IMR-90 (cell line): ENCODE measurements around the gene ZC3H4. TPM values are rescaled to one million over a fixed set of nuclear protein-coding genes. Genes with fewer than 3 reads are reported as not detected.

ENCODE experiments used
- ATAC-seq: fragments of 200-7000 bp; cut with Tn5 transposase; 2 replicates; pipeline ENCODE4 v1.9.1; 2020; ENCODE audit warnings: low read depth, mild to moderate bottlenecking, moderate library complexity
- BruUV-seq: library from RNA; stranded (reverse); fragments of 400-500 nt; replicated peaks from 2 replicates; lab custom pipeline; 2021; lab: Mats Ljungman, UMichigan
- CTCF ChIA-PET: fragments of 300-600 bp; formaldehyde crosslinking; extraction: SDS; loops from one replicate; lab custom pipeline; 2021; ENCODE audit warnings: antibody characterized with exemption; lab: Yijun Ruan, JAX
- POLR2A ChIA-PET: fragments of 300-600 bp; sonication (Branson Sonifier 250); formaldehyde crosslinking; loops from one replicate; lab custom pipeline; 2022; ENCODE audit warnings: antibody characterized with exemption; ENCODE audit not compliant: unreplicated experiment; lab: Charles Lee
- DNase-seq: peaks from one replicate; pipeline ENCODE4 v3.0.0; 2013
- H2AFZ ChIP-seq: replicated peaks from 2 replicates; pipeline ENCODE3; 2013; ENCODE audit warnings: low read length, mild to moderate bottlenecking; ENCODE audit not compliant: poor library complexity
- H2AK5ac ChIP-seq: 2 replicates; pipeline ENCODE4 v1.6.1; 2013; ENCODE audit warnings: low read depth, low read length, inconsistent platforms
- H2AK9ac ChIP-seq: replicated peaks from 2 replicates; pipeline ENCODE3; 2013; ENCODE audit warnings: mild to moderate bottlenecking, low read depth, low read length, moderate library complexity; ENCODE audit not compliant: poor library complexity
- H2BK120ac ChIP-seq: 2 replicates; pipeline ENCODE4 v1.6.1; 2013; ENCODE audit warnings: low read depth, low read length, inconsistent platforms
- H2BK15ac ChIP-seq: 3 replicates; pipeline ENCODE4 v1.6.1; 2013; ENCODE audit warnings: low read depth, low read length, inconsistent platforms
- H2BK20ac ChIP-seq: 2 replicates; pipeline ENCODE4 v1.6.1; 2013; ENCODE audit warnings: low read depth, mild to moderate bottlenecking, inconsistent platforms, low read length, moderate library complexity
- H2BK5ac ChIP-seq: 2 replicates; pipeline ENCODE4 v1.6.1; 2013; ENCODE audit warnings: mild to moderate bottlenecking, low read depth, low read length, inconsistent platforms; ENCODE audit not compliant: poor library complexity, severe bottlenecking
- H3K14ac ChIP-seq: replicated peaks from 2 replicates; pipeline ENCODE4 v1.6.1; 2013; ENCODE audit warnings: low read depth, low read length, inconsistent platforms
- H3K18ac ChIP-seq: 2 replicates; pipeline ENCODE4 v1.6.1; 2013; ENCODE audit warnings: low read depth, low read length, control low read depth
- H3K23ac ChIP-seq: 2 replicates; pipeline ENCODE4 v1.6.1; 2013; ENCODE audit warnings: low read depth, low read length, inconsistent platforms
- H3K27ac ChIP-seq: 2 replicates; pipeline ENCODE4 v1.5.1; 2013; ENCODE audit warnings: mild to moderate bottlenecking, control low read depth, low read length; ENCODE audit not compliant: insufficient read depth
- H3K27me3 ChIP-seq: 2 replicates; pipeline ENCODE4 v1.6.1; 2013; ENCODE audit warnings: low read length; ENCODE audit not compliant: control insufficient read depth, insufficient read depth
- H3K36me3 ChIP-seq: 2 replicates; pipeline ENCODE4 v1.6.1; 2013; ENCODE audit warnings: low read length, mixed read lengths; ENCODE audit not compliant: control insufficient read depth, insufficient read depth
- H3K4ac ChIP-seq: 2 replicates; pipeline ENCODE4 v1.6.1; 2013; ENCODE audit warnings: low read depth, low read length, inconsistent platforms
- H3K4me1 ChIP-seq: 2 replicates; pipeline ENCODE4 v1.6.1; 2013; ENCODE audit warnings: low read length, mixed read lengths; ENCODE audit not compliant: control insufficient read depth, insufficient read depth
- H3K4me2 ChIP-seq: 2 replicates; pipeline ENCODE4 v1.6.1; 2013; ENCODE audit warnings: low read depth, mild to moderate bottlenecking, control low read depth, low read length, moderate library complexity
- H3K4me3 ChIP-seq: 2 replicates; pipeline ENCODE4 v1.5.1; 2013; ENCODE audit warnings: low read depth, mild to moderate bottlenecking, control low read depth, low read length, moderate library complexity; ENCODE audit not compliant: insufficient read depth
- H3K56ac ChIP-seq: 2 replicates; pipeline ENCODE4 v1.6.1; 2013; ENCODE audit warnings: low read length, inconsistent platforms; ENCODE audit not compliant: insufficient read depth; ENCODE audit errors: extremely low read depth
- H3K79me1 ChIP-seq, 2 experiments: 2 replicates each; pipeline ENCODE4 v1.6.1; 2013; ENCODE audit warnings: low read length in 2 of 2, inconsistent platforms in 1 of 2, low read depth in 1 of 2
- H3K9ac ChIP-seq: 2 replicates; pipeline ENCODE4 v1.6.1; 2013; ENCODE audit warnings: low read depth, low read length, control low read depth
- H3K9me1 ChIP-seq: 2 replicates; pipeline ENCODE4 v1.6.1; 2013; ENCODE audit warnings: low read length, inconsistent platforms; ENCODE audit not compliant: insufficient read depth
- H3K9me3 ChIP-seq: 2 replicates; pipeline ENCODE4 v1.6.1; 2013; ENCODE audit warnings: low read length; ENCODE audit not compliant: control insufficient read depth, insufficient read depth
- H4K20me1 ChIP-seq: 2 replicates; pipeline ENCODE4 v1.6.1; 2013; ENCODE audit warnings: low read length, inconsistent platforms; ENCODE audit not compliant: insufficient read depth
- H4K5ac ChIP-seq: 2 replicates; pipeline ENCODE4 v1.6.1; 2013; ENCODE audit warnings: mild to moderate bottlenecking, low read depth, low read length, control low read depth
- H4K8ac ChIP-seq, 2 experiments: 2 replicates each; pipeline ENCODE4 v1.6.1; 2013; ENCODE audit warnings: low read depth in 2 of 2, low read length in 2 of 2, control low read depth in 1 of 2, inconsistent platforms in 1 of 2
- H4K91ac ChIP-seq: 2 replicates; pipeline ENCODE4 v1.6.1; 2013; ENCODE audit warnings: low read depth, low read length, inconsistent platforms; ENCODE audit not compliant: insufficient read depth
- CHD1 ChIP-seq: IDR thresholded peaks from 2 replicates; pipeline ENCODE4 v1.6.1; 2012; ENCODE audit warnings: low read depth, low read length, improper control_type of control experiment
- CTCF ChIP-seq: conservative IDR thresholded peaks from 2 replicates; pipeline ENCODE4 v1.5.1; 2012; ENCODE audit warnings: mild to moderate bottlenecking, low read depth, low read length, improper control_type of control experiment
- ELK1 ChIP-seq: fragments of 150-350 bp; IDR thresholded peaks from 2 replicates; pipeline ENCODE4 v1.6.1; 2016; ENCODE audit warnings: low read depth, mild to moderate bottlenecking, low read length, moderate library complexity, borderline replicate concordance
- MAFK ChIP-seq: IDR thresholded peaks from 2 replicates; pipeline ENCODE4 v1.6.1; 2012; ENCODE audit warnings: low read depth, low read length, improper control_type of control experiment
- MAZ ChIP-seq: IDR thresholded peaks from 2 replicates; pipeline ENCODE4 v1.6.1; 2012; ENCODE audit warnings: low read depth, mild to moderate bottlenecking, low read length, improper control_type of control experiment, moderate library complexity, borderline replicate concordance
- MXI1 ChIP-seq: IDR thresholded peaks from 2 replicates; pipeline ENCODE4 v1.6.1; 2012; ENCODE audit warnings: low read depth, mild to moderate bottlenecking, low read length, moderate library complexity, borderline replicate concordance
- NFE2L2 ChIP-seq: fragments of 150-350 bp; IDR thresholded peaks from 2 replicates; pipeline ENCODE4 v1.6.1; 2016; ENCODE audit warnings: low read depth, mild to moderate bottlenecking, low read length
- RAD21 ChIP-seq: IDR thresholded peaks from 2 replicates; pipeline ENCODE4 v1.6.1; 2012; ENCODE audit warnings: low read length, improper control_type of control experiment
- RFX5 ChIP-seq: IDR thresholded peaks from 2 replicates; pipeline ENCODE4 v1.8.0; 2012; ENCODE audit warnings: low read depth, mild to moderate bottlenecking, low read length, moderate library complexity
- SMC3 ChIP-seq: fragments of 150-350 bp; IDR thresholded peaks from 2 replicates; pipeline ENCODE4 v1.6.1; 2016; ENCODE audit warnings: low read depth, mild to moderate bottlenecking, antibody characterized with exemption, low read length, moderate library complexity
- USF2 ChIP-seq: fragments of 150-350 bp; IDR thresholded peaks from 2 replicates; pipeline ENCODE4 v1.6.1; 2017; ENCODE audit warnings: mild to moderate bottlenecking, antibody characterized with exemption, low read length, low read depth
- WGBS, 2 experiments: methylation state at CpG; one replicate each; pipeline versions ENCODE4 v1.1.5 to v1.1.7; 2013; ENCODE audit warnings: missing lambda C conversion rate in 2 of 2; ENCODE audit not compliant: insufficient read length in 1 of 2; ENCODE audit errors: extremely low coverage in 2 of 2; 5-methylcytosine and 5-hydroxymethylcytosine counted together
- dilution Hi-C: fragments of 300-500 bp; cut with HindIII; formaldehyde crosslinking; loops from one replicate; pipeline ENCODE4 v1.14.3; 2018; ENCODE audit warnings: low sequenced_read_pairs; ENCODE audit not compliant: unreplicated experiment
- in situ Hi-C: fragments of 300-500 bp; cut with MboI; formaldehyde crosslinking; loops from 3 replicates; pipeline ENCODE4 v1.14.3; 2019; ENCODE audit warnings: low sequenced_read_pairs, inconsistent platforms, mixed read lengths
- intact Hi-C: fragments of 100-400 bp; cut with micrococcal nuclease; formaldehyde crosslinking; loops from 2 replicates; pipeline ENCODE4 v1.10.0; 2022
- polyA plus RNA-seq, 3 experiments: library from polyadenylated mRNA; depleted of rRNA; stranded (reverse); fragments of >200 nt; gene quantifications; 2 replicates each; pipeline ENCODE4 v1.2.3, GENCODE V29; 2012; ENCODE audit warnings: low replicate concordance in 1 of 3
- total RNA-seq: library from RNA; depleted of rRNA; stranded (reverse); fragments of >200 nt; gene quantifications from 2 replicates; pipeline ENCODE4 v1.2.3, GENCODE V29; 2012

ZC3H4 gene
- total and polyA plus RNA-seq, 2 of the 4 experiments (the other 2 are of a cell fraction), result 3.9 to 8.9 TPM

DNA sequence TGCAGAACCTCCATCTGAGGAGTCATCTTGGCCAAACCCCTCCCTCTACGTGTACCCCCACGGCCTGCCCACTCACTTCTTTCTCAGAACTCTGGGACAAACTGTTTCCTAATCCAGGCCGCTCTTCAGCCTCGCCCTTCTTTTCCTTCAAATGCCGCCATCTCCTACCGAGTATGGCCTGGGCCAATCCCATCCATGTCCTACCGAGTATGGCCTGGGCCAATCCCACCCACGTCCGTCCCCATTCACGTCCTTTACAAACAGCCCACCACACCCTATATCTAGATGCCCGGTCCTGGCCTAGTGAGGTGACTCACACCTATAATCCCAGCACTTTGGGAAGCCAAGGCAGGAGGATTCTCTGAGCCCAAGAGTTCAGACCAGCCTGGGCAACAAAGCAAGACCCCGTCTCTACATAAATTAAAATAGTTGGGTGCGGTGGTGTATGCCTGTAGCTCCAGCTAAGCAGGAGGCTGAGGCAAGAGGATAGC is 66.3 kb downstream of the ZC3H4 start:
- Histone ChIP-seq H3K9me3 (no peaks in the 10 kb centered on the region), H4K5ac (0 out of 2 replicates have a peak overlapping the region, but pooled peaks have one; percentile 6), H3K4me1 (no peaks in the 10 kb centered on the region), H3K4ac (peak overlapping the region; percentile 11; the same call in 1 of the 2 replicates), H2BK5ac (no peak overlapping the region), H4K91ac (no peak overlapping the region), H3K23ac (no peak overlapping the region; the same call in 1 of the 2 replicates), H3K79me1 (peaks cover 0 to 21% of the 10 kb centered on the region in 2 experiments; a peak in 3 of 4 replicates), H3K27ac (no peak overlapping the region), H2BK20ac (no peak overlapping the region), H3K18ac (no peak overlapping the region), H3K27me3 (no peaks in the 10 kb centered on the region), H3K9ac (no peak overlapping the region), H2AK9ac (peak overlapping the region; percentile 89), H2BK120ac (no peak overlapping the region), H3K14ac (0 out of 2 replicates have a peak overlapping the region, but pooled peaks have one; percentile 21), H4K20me1 (peaks cover 6% of the 10 kb centered on the region; the same call in 1 of the 2 replicates), H2AFZ (peak overlapping the region; percentile 98), H4K8ac (peak overlapping the region in 1 of 2 experiments; percentile 73; a peak in 3 of 4 replicates), H3K4me2 (peak overlapping the region; percentile 70), H2AK5ac (peak overlapping the region; percentile 26; the same call in 1 of the 2 replicates), H3K9me1 (no peaks in the 10 kb centered on the region), H2BK15ac (0 out of 3 replicates have a peak overlapping the region, but pooled peaks have one; percentile 10), H3K4me3 (0 out of 2 replicates have a peak overlapping the region, but pooled peaks have one; percentile 12), H3K56ac (no peak overlapping the region), H3K36me3 (no peaks in the 10 kb centered on the region)
- WGBS, 2 experiments, result 80% methylated on average over 9 of the region's 13 CpGs; no CpG with 5 or more reads in 1 of the 2 experiments
- intact Hi-C loops (no loop called here), in situ Hi-C loops (no loop called here), dilution Hi-C loops (no loop called here)
- ATAC-seq (no peak), DNase-seq (no peak)
- TF ChIP-seq MAFK, result no peak
- no peak for TF ChIP-seq RFX5
- TF ChIP-seq ELK1, result no peak
- no peak for TF ChIP-seq CTCF
- TF ChIP-seq USF2, result no peak
- no peak for TF ChIP-seq CHD1
- no peak for TF ChIP-seq MXI1
- TF ChIP-seq MAZ, result no peak
- no peak for TF ChIP-seq NFE2L2
- no peak for TF ChIP-seq SMC3
- TF ChIP-seq RAD21, result no peak
- POLR2A ChIA-PET, result no interaction called here
- CTCF ChIA-PET, result interaction anchor here (1.0 kb wide), 1 partner anchor 11 kb away, joined by 3 read pairs; no protein-coding TSS in a partner anchor
- BruUV-seq, result no TSS peak
